HCT116 (cell line): ENCODE data around the gene WDR59. TPM values are rescaled to one million over a fixed set of nuclear protein-coding genes. Genes with fewer than 3 reads are reported as not detected.

ENCODE experiments used
- ATAC-seq: fragments of 200-7000 bp; cut with Tn5 transposase; 2 replicates; pipeline ENCODE4 v1.9.1; 2020; ENCODE audit warnings: mild to moderate bottlenecking, moderate library complexity
- BruUV-seq: library from RNA; stranded (reverse); fragments of 400-500 nt; replicated peaks from 2 replicates; lab custom pipeline; 2021; lab: Mats Ljungman, UMichigan
- CTCF ChIA-PET: fragments of 300-600 bp; sonication (Branson Sonifier 250); formaldehyde crosslinking; loops from one replicate; lab custom pipeline; 2021; ENCODE audit warnings: antibody characterized with exemption; lab: Charles Lee
- POLR2A ChIA-PET: fragments of 300-600, 350-600 bp; sonication (Branson Sonifier 250); formaldehyde crosslinking; loops from one replicate; lab custom pipeline; 2021; ENCODE audit warnings: antibody characterized with exemption; lab: Charles Lee
- RAD21 ChIA-PET, 2 experiments: fragments of 300-600 bp; sonication (Branson Sonifier 250); formaldehyde crosslinking; loops; one replicate each; lab custom pipeline; 2023; ENCODE audit warnings: low total read pairs in 2 of 2; ENCODE audit not compliant: uncharacterized antibody in 2 of 2, unreplicated experiment in 2 of 2, low non-redundant PET in 1 of 2; lab: Charles Lee
- DNase-seq: peaks from one replicate; pipeline ENCODE4 v3.0.0-alpha.2; 2010; ENCODE audit warnings: low read depth, low spot score
- H2AFZ ChIP-seq: fragments of 200-600 bp; shearing (Covaris generic), sonication (generic); 2 replicates; pipeline ENCODE4 v1.6.1; 2017; ENCODE audit warnings: low read depth, mixed run types, mixed read lengths, antibody characterized with exemption, low read length; ENCODE audit not compliant: poor library complexity, severe bottlenecking
- H3K27ac ChIP-seq: 2 replicates; pipeline ENCODE4 v1.5.1; 2012; ENCODE audit warnings: low read depth, low read length
- H3K27me3 ChIP-seq: fragments of 200-600 bp; sonication (generic); 2 replicates; pipeline ENCODE4 v1.6.1; 2016; ENCODE audit warnings: mixed run types, low read length, mixed read lengths; ENCODE audit not compliant: insufficient read depth
- H3K36me3 ChIP-seq, 2 experiments: fragments of 200-500 bp in 1 of 2; fragments of 200-600 bp in 1 of 2; sonication (Bioruptor generic) in 1 of 2; sonication (generic) in 1 of 2; 2 replicates each; pipeline versions ENCODE4 v1.5.1 to v1.6.1; 2014 to 2016; ENCODE audit warnings: low read length in 2 of 2, inconsistent platforms in 1 of 2, mixed read lengths in 1 of 2, mixed run types in 1 of 2; ENCODE audit not compliant: insufficient read depth in 2 of 2, control insufficient read depth in 1 of 2
- H3K4me1 ChIP-seq, 2 experiments: fragments of 200-600 bp in 1 of 2; sonication (generic) in 1 of 2; 2 replicates each; pipeline versions ENCODE4 v1.5.1 to v1.6.1; 2012 to 2017; ENCODE audit warnings: low read length in 2 of 2, inconsistent platforms in 1 of 2, mild to moderate bottlenecking in 1 of 2, mixed read lengths in 1 of 2, mixed run types in 1 of 2, moderate library complexity in 1 of 2; ENCODE audit not compliant: insufficient read depth in 2 of 2, control insufficient read depth in 1 of 2
- H3K4me2 ChIP-seq: fragments of 200-600 bp; sonication (generic); 2 replicates; pipeline ENCODE4 v1.6.1; 2017; ENCODE audit warnings: mixed run types, low read length, mixed read lengths
- H3K4me3 ChIP-seq, 2 experiments: fragments of 200-600 bp in 1 of 2; sonication (generic) in 1 of 2; replicated peaks in 1 of 2; 2 replicates each; pipeline ENCODE4 v1.5.1; 2011 to 2016; ENCODE audit warnings: low read length in 2 of 2, control low read depth in 1 of 2, low read depth in 1 of 2, mild to moderate bottlenecking in 1 of 2, mixed read lengths in 1 of 2, mixed run types in 1 of 2
- H3K79me2 ChIP-seq: fragments of 200-600 bp; sonication (generic); 2 replicates; pipeline ENCODE4 v1.6.1; 2017; ENCODE audit warnings: mild to moderate bottlenecking, mixed run types, low read length, moderate library complexity, mixed read lengths; ENCODE audit not compliant: insufficient read depth
- H3K9ac ChIP-seq: fragments of 200-600 bp; sonication (generic); 2 replicates; pipeline ENCODE4 v1.6.1; 2016; ENCODE audit warnings: low read length, mixed read lengths
- H3K9me2 ChIP-seq: fragments of 200-600 bp; sonication (generic), shearing (Covaris generic); 2 replicates; pipeline ENCODE4 v1.6.1; 2017; ENCODE audit warnings: mixed run types, mild to moderate bottlenecking, moderate library complexity; ENCODE audit not compliant: insufficient read depth
- H3K9me3 ChIP-seq, 2 experiments: fragments of 200-500 bp in 1 of 2; fragments of 200-600 bp in 1 of 2; sonication (Bioruptor generic) in 1 of 2; sonication (generic) in 1 of 2; 2 replicates each; pipeline ENCODE4 v1.6.1; 2014 to 2017; ENCODE audit warnings: low read length in 2 of 2, mixed read lengths in 2 of 2, inconsistent platforms in 1 of 2, low read depth in 1 of 2, mild to moderate bottlenecking in 1 of 2, mixed run types in 1 of 2, moderate library complexity in 1 of 2; ENCODE audit not compliant: control insufficient read depth in 1 of 2, insufficient read depth in 1 of 2
- H4K20me1 ChIP-seq: fragments of 200-600 bp; sonication (generic), shearing (Covaris generic); 2 replicates; pipeline ENCODE4 v1.6.1; 2017; ENCODE audit warnings: mixed run types, mild to moderate bottlenecking, moderate library complexity; ENCODE audit not compliant: insufficient read depth
- CBX3 ChIP-seq: IDR thresholded peaks from 2 replicates; pipeline ENCODE4 v1.6.1; 2012; ENCODE audit warnings: low read depth
- CTCF ChIP-seq, 3 experiments: fragments of 200-600 bp in 1 of 3; sonication (generic) in 1 of 3; IDR thresholded peaks in 2 of 3; conservative IDR thresholded peaks in 1 of 3; 2 replicates each; pipeline ENCODE4 v1.5.1; 2012 to 2017; ENCODE audit warnings: low read depth in 2 of 3, low read length in 2 of 3, antibody characterized with exemption in 1 of 3, borderline replicate concordance in 1 of 3, control low read depth in 1 of 3, mild to moderate bottlenecking in 1 of 3, mixed read lengths in 1 of 3, mixed run types in 1 of 3, moderate library complexity in 1 of 3; ENCODE audit not compliant: insufficient read depth in 1 of 3
- EZH2 ChIP-seq: fragments of 200-600 bp; sonication (generic); IDR thresholded peaks from 2 replicates; pipeline ENCODE4 v1.6.1; 2017; ENCODE audit warnings: antibody characterized with exemption, mixed run types
- JUND ChIP-seq: IDR thresholded peaks from 2 replicates; pipeline ENCODE4 v1.6.1; 2012
- RAD21 ChIP-seq: IDR thresholded peaks from 2 replicates; pipeline ENCODE4 v1.6.1; 2012; ENCODE audit warnings: low read depth, mild to moderate bottlenecking
- SP1 ChIP-seq: IDR thresholded peaks from 2 replicates; pipeline ENCODE4 v1.6.1; 2012; ENCODE audit warnings: low read depth
- intact Hi-C: fragments of 100-400 bp; cut with micrococcal nuclease; formaldehyde crosslinking; loops from 2 replicates; pipeline ENCODE4 v1.10.0; 2022
- total RNA-seq: library from RNA; stranded (reverse); gene quantifications from one replicate; pipeline ENCODE4 v1.2.1, GENCODE V29; 2021; ENCODE audit not compliant: unreplicated experiment
- TF ChIP-seq, protein P1 (sequence below): IDR thresholded peaks from 2 replicates; pipeline ENCODE4 v1.6.1; 2012
- TF ChIP-seq, protein P2 (sequence below): IDR thresholded peaks from 2 replicates; pipeline ENCODE4 v1.6.1; 2012

The WDR59 gene
- total RNA-seq, 1 experiment from 2014 or later: 96.9 TPM

GRCh38 chr16:75010427-75010826 is 25.5 kb upstream of the WDR59 start:
- Histone ChIP-seq H3K4me1 (peaks cover 57 to 64% of the 10 kb centered on the region in 2 experiments), H3K4me3 (0 out of 4 replicates have a peak overlapping the region, but pooled peaks of 1 of the 2 experiments have one; percentile 5), H3K9me2 (no peaks in the 10 kb centered on the region)
- no TSS peak for BruUV-seq
- POLR2A ChIA-PET: interaction anchor here (0.8 kb wide), 1 partner anchor 25 kb away, joined by 5 read pairs; the partner anchor contains the start of gene WDR59
- no peak for DNase-seq
- TF ChIP-seq, protein P1, sequence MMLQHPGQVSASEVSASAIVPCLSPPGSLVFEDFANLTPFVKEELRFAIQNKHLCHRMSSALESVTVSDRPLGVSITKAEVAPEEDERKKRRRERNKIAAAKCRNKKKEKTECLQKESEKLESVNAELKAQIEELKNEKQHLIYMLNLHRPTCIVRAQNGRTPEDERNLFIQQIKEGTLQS: no peak
- TF ChIP-seq SP1 (no peak), EZH2 (no peak), JUND (no peak), CTCF (IDR thresholded peaks at IDR 0.05 in 2 of 3, conservative IDR thresholded peaks at IDR 0.05 in 1 of 3; ENCODE audit: borderline replicate concordance in 1 of 3, insufficient read depth in 1 of 3, low read depth in 2 of 3, low read length in 2 of 3) (no peak), RAD21 (no peak), CBX3 (no peak)
- TF ChIP-seq, protein P2, sequence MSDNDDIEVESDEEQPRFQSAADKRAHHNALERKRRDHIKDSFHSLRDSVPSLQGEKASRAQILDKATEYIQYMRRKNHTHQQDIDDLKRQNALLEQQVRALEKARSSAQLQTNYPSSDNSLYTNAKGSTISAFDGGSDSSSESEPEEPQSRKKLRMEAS: no peak
- TF ChIP-seq, all 23 proteins: peak for 0
- Histone ChIP-seq H3K27me3 (no peaks in the 10 kb centered on the region), H4K20me1 (no peaks in the 10 kb centered on the region), H3K27ac (peak overlapping the region; percentile 88), H3K4me2 (peak overlapping the region; percentile 78), H3K9me3 (no peaks in the 10 kb centered on the region), H3K36me3 (peaks cover 0 to 7% of the 10 kb centered on the region in 2 experiments; a peak in 1 of 4 replicates), H3K9ac (0 out of 2 replicates have a peak overlapping the region, but pooled peaks have one; percentile 59), H3K79me2 (peaks cover 92% of the 10 kb centered on the region), H2AFZ (no peak overlapping the region)
- RAD21 ChIA-PET: no interaction called here
- ATAC-seq: no peak
- intact Hi-C loops: no loop called here
- CTCF ChIA-PET: interaction anchor here (2.7 to 3.3 kb wide), 2 partner anchors 12 to 100 kb away, joined by 17 to 19 read pairs; partner anchors contain the start of gene ZNRF1
